WTC11 (cell line): ENCODE measurements around the gene APBA3. TPM values are rescaled to one million over a fixed set of nuclear protein-coding genes. Genes with fewer than 3 reads are reported as not detected.

Experiments used
- ATAC-seq: fragments of 200-7000 bp; cut with Tn5 transposase; 2 replicates; pipeline ENCODE4 v1.10.0; 2021; ENCODE audit warnings: mild to moderate bottlenecking, moderate library complexity
- CTCF ChIA-PET: fragments of 300-600 bp; sonication (Branson Sonifier 250); formaldehyde crosslinking; loops from one replicate; lab custom pipeline; 2021; ENCODE audit warnings: antibody characterized with exemption; lab: Charles Lee
- POLR2A ChIA-PET: fragments of 350-600 bp; sonication (Branson Sonifier 250); formaldehyde crosslinking; loops from one replicate; lab custom pipeline; 2021; ENCODE audit warnings: antibody characterized with exemption; lab: Charles Lee
- DNase-seq: peaks from one replicate; pipeline ENCODE4 v3.0.0; 2021; ENCODE audit warnings: low spot score
- H3K27ac Mint-ChIP-seq: 2 replicates; pipeline ENCODE4 v1.8.0; 2021; ENCODE audit warnings: mixed read lengths
- H3K27me3 Mint-ChIP-seq: 2 replicates; pipeline ENCODE4 v1.8.0; 2021; ENCODE audit warnings: low read depth, mild to moderate bottlenecking, moderate library complexity, mixed read lengths
- H3K36me3 Mint-ChIP-seq: 2 replicates; pipeline ENCODE4 v1.8.0; 2021; ENCODE audit warnings: mixed read lengths
- H3K4me1 Mint-ChIP-seq: 2 replicates; pipeline ENCODE4 v1.8.0; 2022; ENCODE audit warnings: mixed read lengths
- H3K4me3 Mint-ChIP-seq: 2 replicates; pipeline ENCODE4 v1.8.0; 2021; ENCODE audit warnings: mild to moderate bottlenecking, moderate library complexity, mixed read lengths
- H3K9me3 Mint-ChIP-seq: 2 replicates; pipeline ENCODE4 v1.8.0; 2021; ENCODE audit warnings: mixed read lengths
- ATF1 ChIP-seq: sonication (generic); formaldehyde crosslinking; IDR thresholded peaks from 2 replicates; pipeline ENCODE4 v1.8.1; 2023; ENCODE audit warnings: mild to moderate bottlenecking, moderate library complexity, missing genetic modification reagents
- ATF2 ChIP-seq: sonication (generic); formaldehyde crosslinking; IDR thresholded peaks from 2 replicates; pipeline ENCODE4 v1.8.1; 2022; ENCODE audit warnings: low read depth, missing genetic modification reagents, borderline replicate concordance
- ELF4 ChIP-seq: sonication (generic); formaldehyde crosslinking; IDR thresholded peaks from 2 replicates; pipeline ENCODE4 v1.8.1; 2022; ENCODE audit warnings: low read depth, mild to moderate bottlenecking, moderate library complexity, missing genetic modification reagents
- EMX1 ChIP-seq: fragments of 250-450 bp; sonication (Bioruptor Pico); IDR thresholded peaks from 2 replicates; pipeline ENCODE4 v1.8.0; 2021; ENCODE audit warnings: mild to moderate bottlenecking
- ETV6 ChIP-seq: sonication (generic); formaldehyde crosslinking; IDR thresholded peaks from 2 replicates; pipeline ENCODE4 v1.8.1; 2022; ENCODE audit warnings: mild to moderate bottlenecking, missing genetic modification reagents
- IRF2 ChIP-seq: sonication (generic); formaldehyde crosslinking; IDR thresholded peaks from 2 replicates; pipeline ENCODE4 v1.8.0; 2022; ENCODE audit warnings: low read depth, missing genetic modification reagents, borderline replicate concordance
- NFE2L1 ChIP-seq: sonication (generic); formaldehyde crosslinking; IDR thresholded peaks from 2 replicates; pipeline ENCODE4 v1.8.1; 2023; ENCODE audit warnings: missing genetic modification reagents
- ZNF121 ChIP-seq: sonication (generic); formaldehyde crosslinking; IDR thresholded peaks from 2 replicates; pipeline ENCODE4 v1.8.0; 2023; ENCODE audit warnings: missing genetic modification reagents
- ZNF232 ChIP-seq: sonication (generic); formaldehyde crosslinking; IDR thresholded peaks from 2 replicates; pipeline ENCODE4 v1.8.0; 2022; ENCODE audit warnings: mild to moderate bottlenecking, missing genetic modification reagents
- ZNF317 ChIP-seq: sonication (generic); formaldehyde crosslinking; IDR thresholded peaks from 2 replicates; pipeline ENCODE4 v1.8.1; 2023; ENCODE audit warnings: low read depth, mild to moderate bottlenecking, moderate library complexity, missing genetic modification reagents, borderline replicate concordance
- ZNF423 ChIP-seq: fragments of 250-450 bp; sonication (Bioruptor Pico); IDR thresholded peaks from 2 replicates; pipeline ENCODE4 v2.1.2; 2022; ENCODE audit warnings: mild to moderate bottlenecking, moderate library complexity
- total RNA-seq: library from RNA; stranded (reverse); gene quantifications from 3 replicates; pipeline ENCODE4 v1.2.3, GENCODE V29; 2021
- TF ChIP-seq, protein P1 (sequence below): sonication (generic); formaldehyde crosslinking; IDR thresholded peaks from 2 replicates; pipeline ENCODE4 v1.8.1; 2022; ENCODE audit warnings: mild to moderate bottlenecking, moderate library complexity, missing genetic modification reagents
- TF ChIP-seq, protein P2 (sequence below): sonication (generic); formaldehyde crosslinking; IDR thresholded peaks from 2 replicates; pipeline ENCODE4 v1.8.0; 2023; ENCODE audit warnings: missing genetic modification reagents, mild to moderate bottlenecking, borderline replicate concordance
- TF ChIP-seq, protein P3 (sequence below): sonication (generic); formaldehyde crosslinking; IDR thresholded peaks from 2 replicates; pipeline ENCODE4 v1.8.1; 2023; ENCODE audit warnings: mild to moderate bottlenecking, moderate library complexity, missing genetic modification reagents
- TF ChIP-seq, protein P4 (sequence below): fragments of 250-450 bp; sonication (Bioruptor Pico); IDR thresholded peaks from 2 replicates; pipeline ENCODE4 v1.8.0; 2021; ENCODE audit warnings: mild to moderate bottlenecking
- TF ChIP-seq, protein P5 (sequence below): fragments of 200-600 bp; IDR thresholded peaks from 2 replicates; pipeline ENCODE4 v1.8.0; 2022; ENCODE audit warnings: antibody characterized with exemption
- TF ChIP-seq, protein P6 (sequence below): sonication (generic); formaldehyde crosslinking; IDR thresholded peaks from 2 replicates; pipeline ENCODE4 v1.8.1; 2023; ENCODE audit warnings: mild to moderate bottlenecking, missing genetic modification reagents, moderate library complexity

The APBA3 gene
- total RNA-seq, 1 experiment from 2014 or later = 27.5 TPM

DNA sequence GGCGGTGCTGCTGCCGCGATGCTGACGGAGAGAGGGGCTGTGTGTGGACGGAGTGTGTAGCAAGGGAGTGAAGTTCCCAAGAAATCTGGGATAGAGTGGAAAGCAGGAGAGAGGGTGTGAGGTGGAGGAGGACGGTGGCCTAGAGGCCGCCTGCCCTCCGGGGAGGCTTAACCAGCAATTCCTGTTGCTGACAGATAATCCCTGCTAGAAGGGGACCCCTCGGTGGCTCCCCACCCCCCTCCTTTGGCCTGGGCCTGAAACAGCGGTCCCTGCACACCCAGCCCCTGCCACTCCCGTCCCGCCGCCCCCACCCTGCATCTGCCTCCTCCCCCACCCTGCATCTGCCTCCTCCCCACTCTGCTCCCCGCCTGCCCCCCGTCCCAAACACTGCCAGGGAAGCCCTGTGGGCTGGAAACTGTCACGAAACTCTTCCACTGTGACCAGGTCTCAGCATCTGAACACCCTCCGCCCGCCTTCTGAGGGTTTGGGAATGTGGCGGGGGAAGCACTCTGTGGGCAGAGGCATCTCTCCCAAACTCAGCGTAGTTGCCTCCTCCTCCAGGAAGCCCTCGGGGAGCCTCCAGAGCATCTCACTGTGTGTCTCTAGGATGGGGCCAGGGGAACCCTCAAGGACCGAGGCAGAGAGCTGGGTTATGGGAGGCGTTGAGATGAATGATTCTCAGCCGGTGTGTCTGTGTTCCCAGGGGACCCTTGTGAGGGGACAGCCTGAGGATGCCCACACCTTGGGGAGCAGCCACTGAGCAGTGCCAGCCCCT is 41.8 kb upstream of the APBA3 start (continued):
- TF ChIP-seq ZNF121 (CRISPR knock-in tag) (no peak), ZNF317 (CRISPR knock-in tag) (no peak), NFE2L1 (CRISPR knock-in tag) (no peak)

- ChIA-PET CTCF (no interaction called here), POLR2A (no interaction called here)
- H3K27me3 Mint-ChIP-seq = peaks cover 32% of the 10 kb centered on the region
- 0 out of 2 replicates have a peak, but pooled peaks cover 4% of the 10 kb centered on the region for H3K4me1 Mint-ChIP-seq
- H3K36me3 Mint-ChIP-seq = peaks cover 4% of the 10 kb centered on the region
- DNase-seq = peak; percentile 74
- peak overlapping the region; percentile 60 for H3K4me3 Mint-ChIP-seq
- TF ChIP-seq, protein P1, sequence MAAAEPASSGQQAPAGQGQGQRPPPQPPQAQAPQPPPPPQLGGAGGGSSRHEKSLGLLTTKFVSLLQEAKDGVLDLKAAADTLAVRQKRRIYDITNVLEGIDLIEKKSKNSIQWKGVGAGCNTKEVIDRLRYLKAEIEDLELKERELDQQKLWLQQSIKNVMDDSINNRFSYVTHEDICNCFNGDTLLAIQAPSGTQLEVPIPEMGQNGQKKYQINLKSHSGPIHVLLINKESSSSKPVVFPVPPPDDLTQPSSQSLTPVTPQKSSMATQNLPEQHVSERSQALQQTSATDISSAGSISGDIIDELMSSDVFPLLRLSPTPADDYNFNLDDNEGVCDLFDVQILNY = peak; percentile 70; the same call in 1 of the 2 replicates
- TF ChIP-seq, protein P2, sequence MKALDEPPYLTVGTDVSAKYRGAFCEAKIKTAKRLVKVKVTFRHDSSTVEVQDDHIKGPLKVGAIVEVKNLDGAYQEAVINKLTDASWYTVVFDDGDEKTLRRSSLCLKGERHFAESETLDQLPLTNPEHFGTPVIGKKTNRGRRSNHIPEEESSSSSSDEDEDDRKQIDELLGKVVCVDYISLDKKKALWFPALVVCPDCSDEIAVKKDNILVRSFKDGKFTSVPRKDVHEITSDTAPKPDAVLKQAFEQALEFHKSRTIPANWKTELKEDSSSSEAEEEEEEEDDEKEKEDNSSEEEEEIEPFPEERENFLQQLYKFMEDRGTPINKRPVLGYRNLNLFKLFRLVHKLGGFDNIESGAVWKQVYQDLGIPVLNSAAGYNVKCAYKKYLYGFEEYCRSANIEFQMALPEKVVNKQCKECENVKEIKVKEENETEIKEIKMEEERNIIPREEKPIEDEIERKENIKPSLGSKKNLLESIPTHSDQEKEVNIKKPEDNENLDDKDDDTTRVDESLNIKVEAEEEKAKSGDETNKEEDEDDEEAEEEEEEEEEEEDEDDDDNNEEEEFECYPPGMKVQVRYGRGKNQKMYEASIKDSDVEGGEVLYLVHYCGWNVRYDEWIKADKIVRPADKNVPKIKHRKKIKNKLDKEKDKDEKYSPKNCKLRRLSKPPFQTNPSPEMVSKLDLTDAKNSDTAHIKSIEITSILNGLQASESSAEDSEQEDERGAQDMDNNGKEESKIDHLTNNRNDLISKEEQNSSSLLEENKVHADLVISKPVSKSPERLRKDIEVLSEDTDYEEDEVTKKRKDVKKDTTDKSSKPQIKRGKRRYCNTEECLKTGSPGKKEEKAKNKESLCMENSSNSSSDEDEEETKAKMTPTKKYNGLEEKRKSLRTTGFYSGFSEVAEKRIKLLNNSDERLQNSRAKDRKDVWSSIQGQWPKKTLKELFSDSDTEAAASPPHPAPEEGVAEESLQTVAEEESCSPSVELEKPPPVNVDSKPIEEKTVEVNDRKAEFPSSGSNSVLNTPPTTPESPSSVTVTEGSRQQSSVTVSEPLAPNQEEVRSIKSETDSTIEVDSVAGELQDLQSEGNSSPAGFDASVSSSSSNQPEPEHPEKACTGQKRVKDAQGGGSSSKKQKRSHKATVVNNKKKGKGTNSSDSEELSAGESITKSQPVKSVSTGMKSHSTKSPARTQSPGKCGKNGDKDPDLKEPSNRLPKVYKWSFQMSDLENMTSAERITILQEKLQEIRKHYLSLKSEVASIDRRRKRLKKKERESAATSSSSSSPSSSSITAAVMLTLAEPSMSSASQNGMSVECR = no peak
- TF ChIP-seq IRF2 (CRISPR knock-in tag) (no peak), ETV6 (CRISPR knock-in tag) (0 out of 2 replicates have a peak, but pooled peaks have one; percentile 17), ATF1 (CRISPR knock-in tag) (0 out of 2 replicates have a peak, but pooled peaks have one; percentile 68), ZNF232 (CRISPR knock-in tag) (no peak), ZNF423 (CRISPR knock-in tag) (peak; percentile 54)
- TF ChIP-seq, protein P3, sequence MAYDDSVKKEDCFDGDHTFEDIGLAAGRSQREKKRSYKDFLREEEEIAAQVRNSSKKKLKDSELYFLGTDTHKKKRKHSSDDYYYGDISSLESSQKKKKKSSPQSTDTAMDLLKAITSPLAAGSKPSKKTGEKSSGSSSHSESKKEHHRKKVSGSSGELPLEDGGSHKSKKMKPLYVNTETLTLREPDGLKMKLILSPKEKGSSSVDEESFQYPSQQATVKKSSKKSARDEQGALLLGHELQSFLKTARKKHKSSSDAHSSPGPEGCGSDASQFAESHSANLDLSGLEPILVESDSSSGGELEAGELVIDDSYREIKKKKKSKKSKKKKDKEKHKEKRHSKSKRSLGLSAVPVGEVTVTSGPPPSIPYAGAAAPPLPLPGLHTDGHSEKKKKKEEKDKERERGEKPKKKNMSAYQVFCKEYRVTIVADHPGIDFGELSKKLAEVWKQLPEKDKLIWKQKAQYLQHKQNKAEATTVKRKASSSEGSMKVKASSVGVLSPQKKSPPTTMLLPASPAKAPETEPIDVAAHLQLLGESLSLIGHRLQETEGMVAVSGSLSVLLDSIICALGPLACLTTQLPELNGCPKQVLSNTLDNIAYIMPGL = peak; percentile 55; the same call in 1 of the 2 replicates
- TF ChIP-seq, protein P4, sequence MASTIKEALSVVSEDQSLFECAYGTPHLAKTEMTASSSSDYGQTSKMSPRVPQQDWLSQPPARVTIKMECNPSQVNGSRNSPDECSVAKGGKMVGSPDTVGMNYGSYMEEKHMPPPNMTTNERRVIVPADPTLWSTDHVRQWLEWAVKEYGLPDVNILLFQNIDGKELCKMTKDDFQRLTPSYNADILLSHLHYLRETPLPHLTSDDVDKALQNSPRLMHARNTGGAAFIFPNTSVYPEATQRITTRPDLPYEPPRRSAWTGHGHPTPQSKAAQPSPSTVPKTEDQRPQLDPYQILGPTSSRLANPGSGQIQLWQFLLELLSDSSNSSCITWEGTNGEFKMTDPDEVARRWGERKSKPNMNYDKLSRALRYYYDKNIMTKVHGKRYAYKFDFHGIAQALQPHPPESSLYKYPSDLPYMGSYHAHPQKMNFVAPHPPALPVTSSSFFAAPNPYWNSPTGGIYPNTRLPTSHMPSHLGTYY = no peak
- peaks cover 5% of the 10 kb centered on the region for H3K9me3 Mint-ChIP-seq
- no peak overlapping the region for H3K27ac Mint-ChIP-seq
- peak; percentile 86 for ATAC-seq
These were observed 40.1 kb upstream of the APBA3 start for GRCh38 chr19:3801412-3802096.

- peaks cover 4% of the 10 kb centered on the region for H3K36me3 Mint-ChIP-seq
- H3K27me3 Mint-ChIP-seq = peaks cover 32% of the 10 kb centered on the region
- no peak for ATAC-seq
- 0 out of 2 replicates have a peak, but pooled peaks cover 4% of the 10 kb centered on the region for H3K4me1 Mint-ChIP-seq
- ChIA-PET POLR2A (no interaction called here), CTCF (no interaction called here)
- H3K27ac Mint-ChIP-seq = no peak overlapping the region
- peaks cover 7% of the 10 kb centered on the region for H3K9me3 Mint-ChIP-seq
- H3K4me3 Mint-ChIP-seq = peak overlapping the region; percentile 60
- no peak for DNase-seq
- TF ChIP-seq ZNF423 (CRISPR knock-in tag) (no peak), ELF4 (CRISPR knock-in tag) (no peak), EMX1 (CRISPR knock-in tag) (no peak), ATF2 (CRISPR knock-in tag) (no peak)
- TF ChIP-seq, protein P5, sequence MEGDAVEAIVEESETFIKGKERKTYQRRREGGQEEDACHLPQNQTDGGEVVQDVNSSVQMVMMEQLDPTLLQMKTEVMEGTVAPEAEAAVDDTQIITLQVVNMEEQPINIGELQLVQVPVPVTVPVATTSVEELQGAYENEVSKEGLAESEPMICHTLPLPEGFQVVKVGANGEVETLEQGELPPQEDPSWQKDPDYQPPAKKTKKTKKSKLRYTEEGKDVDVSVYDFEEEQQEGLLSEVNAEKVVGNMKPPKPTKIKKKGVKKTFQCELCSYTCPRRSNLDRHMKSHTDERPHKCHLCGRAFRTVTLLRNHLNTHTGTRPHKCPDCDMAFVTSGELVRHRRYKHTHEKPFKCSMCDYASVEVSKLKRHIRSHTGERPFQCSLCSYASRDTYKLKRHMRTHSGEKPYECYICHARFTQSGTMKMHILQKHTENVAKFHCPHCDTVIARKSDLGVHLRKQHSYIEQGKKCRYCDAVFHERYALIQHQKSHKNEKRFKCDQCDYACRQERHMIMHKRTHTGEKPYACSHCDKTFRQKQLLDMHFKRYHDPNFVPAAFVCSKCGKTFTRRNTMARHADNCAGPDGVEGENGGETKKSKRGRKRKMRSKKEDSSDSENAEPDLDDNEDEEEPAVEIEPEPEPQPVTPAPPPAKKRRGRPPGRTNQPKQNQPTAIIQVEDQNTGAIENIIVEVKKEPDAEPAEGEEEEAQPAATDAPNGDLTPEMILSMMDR = no peak
- TF ChIP-seq, protein P6, sequence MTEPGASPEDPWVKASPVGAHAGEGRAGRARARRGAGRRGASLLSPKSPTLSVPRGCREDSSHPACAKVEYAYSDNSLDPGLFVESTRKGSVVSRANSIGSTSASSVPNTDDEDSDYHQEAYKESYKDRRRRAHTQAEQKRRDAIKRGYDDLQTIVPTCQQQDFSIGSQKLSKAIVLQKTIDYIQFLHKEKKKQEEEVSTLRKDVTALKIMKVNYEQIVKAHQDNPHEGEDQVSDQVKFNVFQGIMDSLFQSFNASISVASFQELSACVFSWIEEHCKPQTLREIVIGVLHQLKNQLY (CRISPR knock-in tag) = no peak
These were observed 39.5 kb upstream of the APBA3 start for GRCh38 chr19:3800996-3801395.
